ENCODE data around the gene MIP. TPM values are rescaled to one million over a fixed set of nuclear protein-coding genes. Genes with fewer than 3 reads are reported as not detected.
"Not testable (repeated sequence)": the region's sequence is repeated elsewhere in the genome, so short reads cannot be mapped to it uniquely, and the experiment has no call there.

MIP gene
- polyA plus RNA-seq (2013, experiment 1 of 2): 0.06 TPM
- 0.06 TPM for polyA plus RNA-seq (2013, experiment 2 of 2)

GRCh38 chr12:56454557-56454956 is at the start of gene MIP:
Gene MIP (minus strand): TSS chr12:56454657. CDS start chr12:56454613, 44 bp downstream.
- H2BK15ac ChIP-seq (replicated peaks; ENCODE audit: low read depth): no peak within 1 kb of the TSS

GRCh38 chr12:56499879-56500278 is 45.4 kb upstream of the MIP start:
- not testable (repeated sequence) for H3K23ac ChIP-seq (ENCODE audit: low read length); H4K8ac ChIP-seq (ENCODE audit: low read depth, low read length); H3K36me3 ChIP-seq (ENCODE audit: control insufficient read depth, insufficient read depth, low read length); DNase-seq; H2BK15ac ChIP-seq (replicated peaks; ENCODE audit: low read depth); H3K27me3 ChIP-seq (ENCODE audit: insufficient read depth, low read length, poor library complexity); H3K18ac ChIP-seq (ENCODE audit: low read length); H2BK120ac ChIP-seq (ENCODE audit: low read depth, low read length); H2BK5ac ChIP-seq (ENCODE audit: low read length); H3K4me2 ChIP-seq (ENCODE audit: low read length); H3K27ac ChIP-seq (ENCODE audit: low read depth, low read length); H2AK5ac ChIP-seq (ENCODE audit: low read length); H3K56ac ChIP-seq (ENCODE audit: low read length); H4K5ac ChIP-seq (ENCODE audit: low read length); H3K79me1 ChIP-seq (ENCODE audit: low read length); H3K79me2 ChIP-seq (ENCODE audit: control insufficient read depth, insufficient read depth, low read length); H3K4me1 ChIP-seq (ENCODE audit: control insufficient read depth, low read depth, low read length); H3K4me3 ChIP-seq (ENCODE audit: low read length); H3K9ac ChIP-seq (ENCODE audit: low read length); H3K4ac ChIP-seq (ENCODE audit: low read depth, low read length)
- no CpG with 5 or more reads among the region's 13 CpGs for WGBS (ENCODE audit: extremely low coverage, insufficient coverage, low lambda C conversion rate)

More at GRCh38 chr12:56454557-56454956, at the start of gene MIP:
- H3K27me3 ChIP-seq (ENCODE audit: insufficient read depth, low read length, poor library complexity): no peaks in the 10 kb centered on the region
- WGBS (ENCODE audit: extremely low coverage, insufficient coverage, low lambda C conversion rate): no CpG with 5 or more reads among the region's 5 CpGs
- H3K79me2 ChIP-seq (ENCODE audit: control insufficient read depth, insufficient read depth, low read length): no peaks in the 10 kb centered on the region
- H3K23ac ChIP-seq (ENCODE audit: low read length): no peak within 1 kb of the TSS
- H4K8ac ChIP-seq (ENCODE audit: low read depth, low read length): no peak within 1 kb of the TSS
- H3K79me1 ChIP-seq (ENCODE audit: low read length): no peaks in the 10 kb centered on the region
- no peak within 1 kb of the TSS for H2BK120ac ChIP-seq (ENCODE audit: low read depth, low read length)
- H3K4me2 ChIP-seq (ENCODE audit: low read length): no peak within 1 kb of the TSS
- H3K4ac ChIP-seq (ENCODE audit: low read depth, low read length): no peak within 1 kb of the TSS
- no peaks in the 10 kb centered on the region for H3K36me3 ChIP-seq (ENCODE audit: control insufficient read depth, insufficient read depth, low read length)
- no peak within 1 kb of the TSS for H3K27ac ChIP-seq (ENCODE audit: low read depth, low read length)
- H3K9ac ChIP-seq (ENCODE audit: low read length): no peak within 1 kb of the TSS
- no peak for DNase-seq
- no peak within 1 kb of the TSS for H2BK5ac ChIP-seq (ENCODE audit: low read length)
- H2AK5ac ChIP-seq (ENCODE audit: low read length): no peak within 1 kb of the TSS
- no peak within 1 kb of the TSS for H3K4me3 ChIP-seq (ENCODE audit: low read length)
- no peak within 1 kb of the TSS for H4K5ac ChIP-seq (ENCODE audit: low read length)
- no peak within 1 kb of the TSS for H3K56ac ChIP-seq (ENCODE audit: low read length)
- H3K18ac ChIP-seq (ENCODE audit: low read length): no peak within 1 kb of the TSS
- no peaks in the 10 kb centered on the region for H3K4me1 ChIP-seq (ENCODE audit: control insufficient read depth, low read depth, low read length)

GRCh38 chr12:56499452-56499851 is 45.0 kb upstream of the MIP start:
- H3K79me2 ChIP-seq (ENCODE audit: control insufficient read depth, insufficient read depth, low read length); H3K4me1 ChIP-seq (ENCODE audit: control insufficient read depth, low read depth, low read length); H3K4me2 ChIP-seq (ENCODE audit: low read length); DNase-seq; H3K56ac ChIP-seq (ENCODE audit: low read length); H3K79me1 ChIP-seq (ENCODE audit: low read length); H2BK5ac ChIP-seq (ENCODE audit: low read length); H3K36me3 ChIP-seq (ENCODE audit: control insufficient read depth, insufficient read depth, low read length); H3K27ac ChIP-seq (ENCODE audit: low read depth, low read length); H2BK15ac ChIP-seq (replicated peaks; ENCODE audit: low read depth); H3K18ac ChIP-seq (ENCODE audit: low read length); H2AK5ac ChIP-seq (ENCODE audit: low read length); H3K4me3 ChIP-seq (ENCODE audit: low read length); H3K23ac ChIP-seq (ENCODE audit: low read length); H3K4ac ChIP-seq (ENCODE audit: low read depth, low read length); H2BK120ac ChIP-seq (ENCODE audit: low read depth, low read length); H3K27me3 ChIP-seq (ENCODE audit: insufficient read depth, low read length, poor library complexity); H3K9ac ChIP-seq (ENCODE audit: low read length); H4K8ac ChIP-seq (ENCODE audit: low read depth, low read length); H4K5ac ChIP-seq (ENCODE audit: low read length): not testable (repeated sequence)
- WGBS (ENCODE audit: extremely low coverage, insufficient coverage, low lambda C conversion rate): no CpG with 5 or more reads among the region's 9 CpGs

- not testable (repeated sequence) for H3K27ac ChIP-seq (ENCODE audit: low read depth, low read length); DNase-seq; H3K9ac ChIP-seq (ENCODE audit: low read length)
Measured at GRCh38 chr12:56498126-56498902, 43.9 kb upstream of the MIP start.

GRCh38 chr12:56496704-56497103 is 42.2 kb upstream of the MIP start:
- not testable (repeated sequence) for H2BK5ac ChIP-seq (ENCODE audit: low read length); H3K79me2 ChIP-seq (ENCODE audit: control insufficient read depth, insufficient read depth, low read length); H3K4me3 ChIP-seq (ENCODE audit: low read length); H3K4ac ChIP-seq (ENCODE audit: low read depth, low read length); H3K9ac ChIP-seq (ENCODE audit: low read length); H2BK15ac ChIP-seq (replicated peaks; ENCODE audit: low read depth); H2AK5ac ChIP-seq (ENCODE audit: low read length); H2BK120ac ChIP-seq (ENCODE audit: low read depth, low read length); H4K8ac ChIP-seq (ENCODE audit: low read depth, low read length); H3K4me2 ChIP-seq (ENCODE audit: low read length); H3K27ac ChIP-seq (ENCODE audit: low read depth, low read length); H3K79me1 ChIP-seq (ENCODE audit: low read length); H4K5ac ChIP-seq (ENCODE audit: low read length); H3K4me1 ChIP-seq (ENCODE audit: control insufficient read depth, low read depth, low read length); H3K56ac ChIP-seq (ENCODE audit: low read length); H3K23ac ChIP-seq (ENCODE audit: low read length); H3K27me3 ChIP-seq (ENCODE audit: insufficient read depth, low read length, poor library complexity); H3K18ac ChIP-seq (ENCODE audit: low read length); H3K36me3 ChIP-seq (ENCODE audit: control insufficient read depth, insufficient read depth, low read length)
- WGBS (ENCODE audit: extremely low coverage, insufficient coverage, low lambda C conversion rate): no CpG with 5 or more reads among the region's 17 CpGs
- DNase-seq: peak; percentile 66

More at GRCh38 chr12:56498126-56498902, 43.9 kb upstream of the MIP start:
- not testable (repeated sequence) for H3K79me2 ChIP-seq (ENCODE audit: control insufficient read depth, insufficient read depth, low read length); H2BK15ac ChIP-seq (replicated peaks; ENCODE audit: low read depth); H3K23ac ChIP-seq (ENCODE audit: low read length); H2AK5ac ChIP-seq (ENCODE audit: low read length); H4K5ac ChIP-seq (ENCODE audit: low read length); H4K8ac ChIP-seq (ENCODE audit: low read depth, low read length); H3K4me2 ChIP-seq (ENCODE audit: low read length); H3K18ac ChIP-seq (ENCODE audit: low read length); H3K4me1 ChIP-seq (ENCODE audit: control insufficient read depth, low read depth, low read length); H3K56ac ChIP-seq (ENCODE audit: low read length); H2BK120ac ChIP-seq (ENCODE audit: low read depth, low read length); H3K27me3 ChIP-seq (ENCODE audit: insufficient read depth, low read length, poor library complexity); H3K4me3 ChIP-seq (ENCODE audit: low read length); H2BK5ac ChIP-seq (ENCODE audit: low read length); H3K4ac ChIP-seq (ENCODE audit: low read depth, low read length); H3K36me3 ChIP-seq (ENCODE audit: control insufficient read depth, insufficient read depth, low read length); H3K79me1 ChIP-seq (ENCODE audit: low read length)
- no CpG with 5 or more reads among the region's 14 CpGs for WGBS (ENCODE audit: extremely low coverage, insufficient coverage, low lambda C conversion rate)

GRCh38 chr12:56494481-56494880 is 40.0 kb upstream of the MIP start:
- not testable (repeated sequence) for H3K79me1 ChIP-seq (ENCODE audit: low read length); H3K9ac ChIP-seq (ENCODE audit: low read length); H3K23ac ChIP-seq (ENCODE audit: low read length); H3K56ac ChIP-seq (ENCODE audit: low read length); H3K4me1 ChIP-seq (ENCODE audit: control insufficient read depth, low read depth, low read length); H3K79me2 ChIP-seq (ENCODE audit: control insufficient read depth, insufficient read depth, low read length); H2BK120ac ChIP-seq (ENCODE audit: low read depth, low read length); H2AK5ac ChIP-seq (ENCODE audit: low read length); H3K27ac ChIP-seq (ENCODE audit: low read depth, low read length); H2BK15ac ChIP-seq (replicated peaks; ENCODE audit: low read depth); H3K4ac ChIP-seq (ENCODE audit: low read depth, low read length); H2BK5ac ChIP-seq (ENCODE audit: low read length); H3K4me2 ChIP-seq (ENCODE audit: low read length); DNase-seq; H3K4me3 ChIP-seq (ENCODE audit: low read length); H3K27me3 ChIP-seq (ENCODE audit: insufficient read depth, low read length, poor library complexity); H3K36me3 ChIP-seq (ENCODE audit: control insufficient read depth, insufficient read depth, low read length); H4K5ac ChIP-seq (ENCODE audit: low read length); H4K8ac ChIP-seq (ENCODE audit: low read depth, low read length); H3K18ac ChIP-seq (ENCODE audit: low read length)
- no CpG with 5 or more reads among the region's 27 CpGs for WGBS (ENCODE audit: extremely low coverage, insufficient coverage, low lambda C conversion rate)

Measured in mesendoderm (in vitro differentiated cells).